Measurements from ENCODE around the gene TMC8. TPM values are rescaled to one million over a fixed set of nuclear protein-coding genes. Genes with fewer than 3 reads are reported as not detected.
"Not testable (repeated sequence)": the region's sequence is repeated elsewhere in the genome, so short reads cannot be mapped to it uniquely, and the experiment has no call there.

Gene TMC8, protein sequence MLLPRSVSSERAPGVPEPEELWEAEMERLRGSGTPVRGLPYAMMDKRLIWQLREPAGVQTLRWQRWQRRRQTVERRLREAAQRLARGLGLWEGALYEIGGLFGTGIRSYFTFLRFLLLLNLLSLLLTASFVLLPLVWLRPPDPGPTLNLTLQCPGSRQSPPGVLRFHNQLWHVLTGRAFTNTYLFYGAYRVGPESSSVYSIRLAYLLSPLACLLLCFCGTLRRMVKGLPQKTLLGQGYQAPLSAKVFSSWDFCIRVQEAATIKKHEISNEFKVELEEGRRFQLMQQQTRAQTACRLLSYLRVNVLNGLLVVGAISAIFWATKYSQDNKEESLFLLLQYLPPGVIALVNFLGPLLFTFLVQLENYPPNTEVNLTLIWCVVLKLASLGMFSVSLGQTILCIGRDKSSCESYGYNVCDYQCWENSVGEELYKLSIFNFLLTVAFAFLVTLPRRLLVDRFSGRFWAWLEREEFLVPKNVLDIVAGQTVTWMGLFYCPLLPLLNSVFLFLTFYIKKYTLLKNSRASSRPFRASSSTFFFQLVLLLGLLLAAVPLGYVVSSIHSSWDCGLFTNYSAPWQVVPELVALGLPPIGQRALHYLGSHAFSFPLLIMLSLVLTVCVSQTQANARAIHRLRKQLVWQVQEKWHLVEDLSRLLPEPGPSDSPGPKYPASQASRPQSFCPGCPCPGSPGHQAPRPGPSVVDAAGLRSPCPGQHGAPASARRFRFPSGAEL
- 100 to 1,000 TPM; 258 to 278 TPM for total RNA-seq

GRCh38 chr17:78130437-78131101, at the start of gene TMC8:
Gene TMC8 (plus strand): TSS chr17:78130771. CDS start chr17:78131589, 818 bp downstream.
- Mint-ChIP-seq H3K4me3 (peak within 1 kb of the TSS; percentile 99), H3K9me3 (ENCODE audit: insufficient read depth) (no peaks in the 10 kb centered on the region), H3K36me3 (ENCODE audit: low read depth) (peaks cover 64% of the 10 kb centered on the region), H3K27ac (peak within 1 kb of the TSS; percentile 99), H3K27me3 (ENCODE audit: low read depth) (no peaks in the 10 kb centered on the region), H3K4me1 (ENCODE audit: low read depth) (peaks cover 56% of the 10 kb centered on the region)
- DNase-seq, result peak; percentile 94
- ATAC-seq, result peak; percentile 56
- POLR2A ChIA-PET, result interaction anchor here (0.6 to 13.9 kb wide), 13 partner anchors 9 to 798 kb away, joined by 3 to 182 read pairs (median 3); partner anchors contain the start of gene TK1
- CTCF ChIA-PET, result interaction anchor here (1.1 to 6.0 kb wide), 7 partner anchors 9 to 121 kb away, joined by 3 to 31 read pairs (median 9); no protein-coding TSS in a partner anchor

GRCh38 chr17:78081551-78081950, 49.0 kb upstream of the TMC8 start:
- no peaks in the 10 kb centered on the region for H3K27me3 Mint-ChIP-seq (ENCODE audit: low read depth)
- peaks cover 29% of the 10 kb centered on the region for H3K36me3 Mint-ChIP-seq (ENCODE audit: low read depth)
- no peak overlapping the region for H3K27ac Mint-ChIP-seq
- no peaks in the 10 kb centered on the region for H3K9me3 Mint-ChIP-seq (ENCODE audit: insufficient read depth)
- ATAC-seq, result no peak
- no peak overlapping the region for H3K4me3 Mint-ChIP-seq
- DNase-seq, result no peak
- ChIA-PET POLR2A (no interaction called here), CTCF (no interaction called here)
- H3K4me1 Mint-ChIP-seq (ENCODE audit: low read depth), result peaks cover 5% of the 10 kb centered on the region

- H3K27me3 Mint-ChIP-seq (ENCODE audit: low read depth); ATAC-seq; H3K4me1 Mint-ChIP-seq (ENCODE audit: low read depth); H3K4me3 Mint-ChIP-seq; POLR2A ChIA-PET; H3K9me3 Mint-ChIP-seq (ENCODE audit: insufficient read depth); DNase-seq; H3K27ac Mint-ChIP-seq: not testable (repeated sequence)
- peaks cover 32% of the 10 kb centered on the region for H3K36me3 Mint-ChIP-seq (ENCODE audit: low read depth)
- CTCF ChIA-PET, result interaction anchor here (3.2 to 3.5 kb wide), 2 partner anchors 63 to 93 kb away, joined by 28 to 34 read pairs; no protein-coding TSS in a partner anchor
Observed at GRCh38 chr17:78082355-78082872, 48.2 kb upstream of the TMC8 start.

- no peaks in the 10 kb centered on the region for H3K27me3 Mint-ChIP-seq (ENCODE audit: low read depth)
- no peaks in the 10 kb centered on the region for H3K9me3 Mint-ChIP-seq (ENCODE audit: insufficient read depth)
- H3K4me3 Mint-ChIP-seq, result no peak overlapping the region
- ChIA-PET CTCF (interaction anchor here (2.3 to 3.5 kb wide), 3 partner anchors 13 to 93 kb away, joined by 12 to 34 read pairs (median 28); no protein-coding TSS in a partner anchor), POLR2A (no interaction called here)
- no peak overlapping the region for H3K27ac Mint-ChIP-seq
- peaks cover 5% of the 10 kb centered on the region for H3K4me1 Mint-ChIP-seq (ENCODE audit: low read depth)
- H3K36me3 Mint-ChIP-seq (ENCODE audit: low read depth), result peaks cover 31% of the 10 kb centered on the region
- DNase-seq (no peak), ATAC-seq (no peak)
Observed at GRCh38 chr17:78082988-78083387, 47.6 kb upstream of the TMC8 start.

- no peaks in the 10 kb centered on the region for H3K9me3 Mint-ChIP-seq (ENCODE audit: insufficient read depth)
- peaks cover 5% of the 10 kb centered on the region for H3K4me1 Mint-ChIP-seq (ENCODE audit: low read depth)
- no peaks in the 10 kb centered on the region for H3K27me3 Mint-ChIP-seq (ENCODE audit: low read depth)
- POLR2A ChIA-PET, result interaction anchor here (1.0 kb wide), 1 partner anchor 39 kb away, joined by 3 read pairs; no protein-coding TSS in a partner anchor
- CTCF ChIA-PET, result interaction anchor here (1.1 to 1.4 kb wide), 2 partner anchors 43 to 68 kb away, joined by 3 read pairs; no protein-coding TSS in a partner anchor
- H3K27ac Mint-ChIP-seq, result no peak overlapping the region
- H3K4me3 Mint-ChIP-seq, result no peak overlapping the region
- ATAC-seq (no peak), DNase-seq (no peak)
- H3K36me3 Mint-ChIP-seq (ENCODE audit: low read depth), result peaks cover 33% of the 10 kb centered on the region
Observed at GRCh38 chr17:78086740-78087139, 43.8 kb upstream of the TMC8 start.

- Mint-ChIP-seq H3K36me3 (ENCODE audit: low read depth) (peaks cover 45% of the 10 kb centered on the region), H3K27me3 (ENCODE audit: low read depth) (no peaks in the 10 kb centered on the region), H3K27ac (no peak overlapping the region), H3K9me3 (ENCODE audit: insufficient read depth) (no peaks in the 10 kb centered on the region), H3K4me3 (no peak overlapping the region), H3K4me1 (ENCODE audit: low read depth) (no peaks in the 10 kb centered on the region)
- ATAC-seq (no peak), DNase-seq (no peak)
- POLR2A ChIA-PET, result no interaction called here
- CTCF ChIA-PET, result interaction anchor here (0.9 kb wide), 1 partner anchor 162 kb away, joined by 3 read pairs; no protein-coding TSS in a partner anchor
Observed at GRCh38 chr17:78088529-78088928, 42.0 kb upstream of the TMC8 start.

DNA sequence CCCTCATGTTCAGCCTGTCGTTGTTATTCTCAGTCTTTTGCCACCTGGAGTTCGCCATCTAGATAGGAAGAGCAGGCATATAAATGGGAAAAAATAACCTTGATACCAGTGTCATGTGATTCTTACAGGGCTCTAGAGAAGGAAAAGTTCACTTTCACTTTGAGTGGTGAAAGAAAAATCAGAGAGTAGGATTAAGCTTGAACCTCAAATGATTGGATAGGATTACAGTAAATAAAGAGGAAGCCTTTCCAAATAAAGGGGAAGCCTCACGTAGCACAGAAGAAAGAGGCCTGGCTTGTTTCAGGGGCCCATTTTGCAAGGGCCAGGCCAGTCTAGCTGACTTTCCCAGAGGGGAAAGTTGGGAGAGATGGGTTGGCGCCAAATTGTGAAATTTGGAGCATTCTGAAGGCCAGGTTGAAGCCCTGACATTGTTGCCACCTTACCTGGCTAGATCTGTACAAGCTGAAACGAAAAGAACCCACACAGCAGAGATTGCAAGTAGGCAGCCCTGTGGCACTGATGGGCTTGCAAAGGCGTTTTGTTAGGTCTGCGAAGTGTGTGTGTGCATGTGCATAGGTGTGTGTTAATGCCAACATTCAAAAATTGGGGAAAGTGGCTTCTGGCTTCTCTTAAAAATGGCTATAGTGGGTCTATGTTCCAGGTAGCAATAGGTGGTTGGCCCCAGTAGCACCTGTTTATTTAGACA, 40.8 kb upstream of the TMC8 start:
- ATAC-seq, result no peak
- H3K4me3 Mint-ChIP-seq, result no peak overlapping the region
- POLR2A ChIA-PET, result no interaction called here
- H3K36me3 Mint-ChIP-seq (ENCODE audit: low read depth), result peaks cover 51% of the 10 kb centered on the region
- CTCF ChIA-PET, result interaction anchor here (0.6 to 1.1 kb wide), 2 partner anchors 88 to 162 kb away, joined by 3 read pairs; no protein-coding TSS in a partner anchor
- no peaks in the 10 kb centered on the region for H3K27me3 Mint-ChIP-seq (ENCODE audit: low read depth)
- DNase-seq, result no peak
- no peaks in the 10 kb centered on the region for H3K9me3 Mint-ChIP-seq (ENCODE audit: insufficient read depth)
- no peak overlapping the region for H3K27ac Mint-ChIP-seq
- no peaks in the 10 kb centered on the region for H3K4me1 Mint-ChIP-seq (ENCODE audit: low read depth)

DNA sequence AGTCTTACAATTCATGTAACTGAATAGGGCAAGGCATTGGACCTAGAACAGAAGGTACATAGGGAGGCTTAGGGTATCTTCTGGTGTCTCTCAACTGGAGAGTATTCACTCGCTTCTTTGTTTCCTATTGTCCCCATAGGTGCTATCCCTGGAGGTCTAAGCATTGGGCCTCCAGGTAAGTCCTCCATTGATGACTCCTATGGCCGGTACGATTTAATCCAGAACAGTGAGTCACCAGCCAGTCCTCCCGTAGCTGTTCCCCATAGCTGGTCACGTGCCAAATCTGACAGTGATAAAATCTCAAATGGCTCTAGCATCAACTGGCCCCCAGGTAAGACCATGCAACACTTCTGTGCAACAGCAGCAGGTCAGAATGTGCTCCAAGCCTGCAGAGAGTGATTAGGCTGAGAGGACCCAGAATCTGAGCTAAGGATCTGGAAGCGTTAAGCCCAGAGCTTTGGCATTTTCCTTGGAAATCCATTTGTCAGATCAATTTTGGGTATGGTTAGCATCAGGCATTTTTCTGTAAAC, 37.7 kb upstream of the TMC8 start:
- no peaks in the 10 kb centered on the region for H3K27me3 Mint-ChIP-seq (ENCODE audit: low read depth)
- H3K27ac Mint-ChIP-seq, result no peak overlapping the region
- ATAC-seq, result no peak
- POLR2A ChIA-PET, result interaction anchor here (1.2 kb wide), 1 partner anchor 8 kb away, joined by 3 read pairs; no protein-coding TSS in a partner anchor
- no peak for DNase-seq
- H3K36me3 Mint-ChIP-seq (ENCODE audit: low read depth), result peaks cover 54% of the 10 kb centered on the region
- H3K9me3 Mint-ChIP-seq (ENCODE audit: insufficient read depth), result no peaks in the 10 kb centered on the region
- H3K4me3 Mint-ChIP-seq, result no peak overlapping the region
- CTCF ChIA-PET, result interaction anchor here (1.4 to 5.4 kb wide), 3 partner anchors 8 to 83 kb away, joined by 5 to 31 read pairs (median 6); no protein-coding TSS in a partner anchor
- no peaks in the 10 kb centered on the region for H3K4me1 Mint-ChIP-seq (ENCODE audit: low read depth)

DNA sequence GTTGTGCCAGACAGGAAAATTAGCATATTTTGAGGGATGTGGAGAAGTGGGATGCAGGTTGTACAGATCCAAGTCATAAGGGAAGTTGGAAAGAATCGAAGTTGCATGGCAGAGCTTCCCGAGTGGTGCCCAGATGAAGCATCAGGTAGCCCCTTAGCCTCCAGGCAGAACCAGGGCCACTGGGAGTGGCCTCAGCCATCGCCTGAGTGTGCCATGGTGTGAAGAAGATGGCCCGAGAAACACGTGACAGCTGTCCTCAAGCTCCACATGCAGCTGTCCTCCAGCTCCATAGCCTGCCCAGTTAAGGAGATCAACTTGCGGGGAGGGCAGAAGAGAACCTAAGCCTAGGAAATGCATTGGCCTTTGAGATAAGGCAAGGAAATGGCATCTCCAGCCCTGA, 35.5 kb upstream of the TMC8 start:
- no peaks in the 10 kb centered on the region for H3K4me1 Mint-ChIP-seq (ENCODE audit: low read depth)
- H3K4me3 Mint-ChIP-seq, result no peak overlapping the region
- no peak overlapping the region for H3K27ac Mint-ChIP-seq
- no peaks in the 10 kb centered on the region for H3K27me3 Mint-ChIP-seq (ENCODE audit: low read depth)
- CTCF ChIA-PET, result interaction anchor here (1.2 to 5.4 kb wide), 2 partner anchors 10 to 73 kb away, joined by 3 to 31 read pairs; no protein-coding TSS in a partner anchor
- POLR2A ChIA-PET, result no interaction called here
- DNase-seq (no peak), ATAC-seq (no peak)
- no peaks in the 10 kb centered on the region for H3K9me3 Mint-ChIP-seq (ENCODE audit: insufficient read depth)
- H3K36me3 Mint-ChIP-seq (ENCODE audit: low read depth), result peaks cover 68% of the 10 kb centered on the region

DNA sequence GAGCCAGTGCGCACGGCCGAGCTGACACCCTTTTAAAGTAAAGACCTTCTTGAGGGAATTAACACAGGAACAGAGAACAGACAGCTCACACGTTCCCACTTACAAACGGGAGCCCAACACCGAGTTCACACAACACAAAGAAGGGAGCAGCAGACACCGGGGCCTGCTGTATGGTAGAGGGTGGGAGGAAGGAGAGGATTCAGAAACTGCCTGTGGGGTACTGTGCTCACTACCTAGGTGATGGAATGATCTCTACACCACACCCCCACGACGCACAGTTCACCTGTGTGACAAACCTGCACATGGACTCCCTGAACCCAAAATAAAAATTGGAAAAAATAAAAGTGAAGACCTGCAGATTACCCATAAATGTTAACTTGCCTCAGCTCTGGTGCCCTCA, 34.5 kb upstream of the TMC8 start:
- Mint-ChIP-seq H3K4me1 (ENCODE audit: low read depth) (no peaks in the 10 kb centered on the region), H3K27me3 (ENCODE audit: low read depth) (no peaks in the 10 kb centered on the region), H3K9me3 (ENCODE audit: insufficient read depth) (no peaks in the 10 kb centered on the region), H3K36me3 (ENCODE audit: low read depth) (peaks cover 72% of the 10 kb centered on the region), H3K27ac (no peak overlapping the region), H3K4me3 (no peak overlapping the region)
- ChIA-PET POLR2A (interaction anchor here (1.0 kb wide), 1 partner anchor 31 kb away, joined by 4 read pairs; no protein-coding TSS in a partner anchor), CTCF (interaction anchor here (0.9 to 5.4 kb wide), 3 partner anchors 11 to 77 kb away, joined by 3 to 31 read pairs (median 4); no protein-coding TSS in a partner anchor)
- ATAC-seq (no peak), DNase-seq (no peak)
